ENCODE data around the gene C5orf15. TPM values are rescaled to one million over a fixed set of nuclear protein-coding genes. Genes with fewer than 3 reads are reported as not detected.

C5orf15 gene
- total and polyA plus RNA-seq, 9 of the 15 experiments (the other 6 are each of a cell fraction or from before 2014, with no cell fraction given) = 23.3 to 50.7 (median 35.5) TPM

DNA sequence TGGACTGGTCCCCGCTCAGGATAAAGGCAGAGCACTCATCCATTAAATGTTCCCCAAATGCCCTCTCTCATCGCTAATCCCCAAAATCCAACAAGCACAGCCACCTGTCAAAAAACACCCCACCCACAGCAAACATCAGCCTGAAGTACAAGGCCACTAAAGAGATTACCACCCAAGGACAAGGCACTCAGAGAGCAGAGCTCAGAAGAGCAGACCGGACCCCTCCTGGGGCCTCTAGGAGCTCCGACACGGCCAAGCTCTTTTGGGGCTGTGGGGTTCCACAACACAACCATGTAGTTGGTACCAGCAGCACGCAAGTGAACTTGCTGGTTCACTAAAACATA lies 26.5 kb upstream of the C5orf15 start:
- H4K20me1 ChIP-seq (replicated peaks; ENCODE audit: control insufficient read depth, insufficient read depth, low read length) = peaks cover 70% of the 10 kb centered on the region
- ChIA-PET CTCF (ENCODE audit: low intra/inter-chr PET ratio) (no interaction called here), POLR2A (interaction anchor here (1.1 kb wide), 1 partner anchor 10 kb away, joined by 5 read pairs; the partner anchor contains the start of gene VDAC1)
- intact Hi-C loops (cut with micrococcal nuclease) = no loop called here
- H3K79me2 ChIP-seq (ENCODE audit: control insufficient read depth, insufficient read depth, low read length) = peaks cover 97% of the 10 kb centered on the region
- peaks cover 63% of the 10 kb centered on the region for H3K36me3 ChIP-seq (ENCODE audit: control insufficient read depth, insufficient read depth, low read length)
- FAIRE-seq (no peak), DNase-seq (ENCODE audit: extremely low read depth in 1 of 4, low spot score in 3 of 4) (no peak), ATAC-seq (no peak; the same call in 2 of the 3 replicates)
- no peaks in the 10 kb centered on the region for H3K27me3 ChIP-seq (ENCODE audit: control insufficient read depth in 2 of 2, insufficient read depth in 2 of 2, low read length in 2 of 2)
- H3K9me3 ChIP-seq (replicated peaks; ENCODE audit: control insufficient read depth, insufficient read depth, low read depth, low read length) = no peaks in the 10 kb centered on the region
- whole genome bisulfite sequencing (ENCODE audit: insufficient coverage, low coverage, missing lambda C conversion rate) = 89% methylated on average over 6 of the region's 6 CpGs
- H3K27ac ChIP-seq (ENCODE audit: extremely low read depth, low read depth, low read length) = peak overlapping the region; percentile 42; the same call in 2 of the 3 replicates
- TF ChIP-seq ZNF174 (CRISPR knock-in tag; IDR thresholded peaks at IDR 0.05) = no peak
- TF ChIP-seq, protein P1, sequence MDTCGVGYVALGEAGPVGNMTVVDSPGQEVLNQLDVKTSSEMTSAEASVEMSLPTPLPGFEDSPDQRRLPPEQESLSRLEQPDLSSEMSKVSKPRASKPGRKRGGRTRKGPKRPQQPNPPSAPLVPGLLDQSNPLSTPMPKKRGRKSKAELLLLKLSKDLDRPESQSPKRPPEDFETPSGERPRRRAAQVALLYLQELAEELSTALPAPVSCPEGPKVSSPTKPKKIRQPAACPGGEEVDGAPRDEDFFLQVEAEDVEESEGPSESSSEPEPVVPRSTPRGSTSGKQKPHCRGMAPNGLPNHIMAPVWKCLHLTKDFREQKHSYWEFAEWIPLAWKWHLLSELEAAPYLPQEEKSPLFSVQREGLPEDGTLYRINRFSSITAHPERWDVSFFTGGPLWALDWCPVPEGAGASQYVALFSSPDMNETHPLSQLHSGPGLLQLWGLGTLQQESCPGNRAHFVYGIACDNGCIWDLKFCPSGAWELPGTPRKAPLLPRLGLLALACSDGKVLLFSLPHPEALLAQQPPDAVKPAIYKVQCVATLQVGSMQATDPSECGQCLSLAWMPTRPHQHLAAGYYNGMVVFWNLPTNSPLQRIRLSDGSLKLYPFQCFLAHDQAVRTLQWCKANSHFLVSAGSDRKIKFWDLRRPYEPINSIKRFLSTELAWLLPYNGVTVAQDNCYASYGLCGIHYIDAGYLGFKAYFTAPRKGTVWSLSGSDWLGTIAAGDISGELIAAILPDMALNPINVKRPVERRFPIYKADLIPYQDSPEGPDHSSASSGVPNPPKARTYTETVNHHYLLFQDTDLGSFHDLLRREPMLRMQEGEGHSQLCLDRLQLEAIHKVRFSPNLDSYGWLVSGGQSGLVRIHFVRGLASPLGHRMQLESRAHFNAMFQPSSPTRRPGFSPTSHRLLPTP (IDR thresholded peaks at IDR 0.05; ENCODE audit: borderline replicate concordance, extremely low read depth, insufficient read length) = no peak
- TF ChIP-seq EWSR1 (IDR thresholded peaks at IDR 0.05; ENCODE audit: borderline replicate concordance, low read depth, partially characterized antibody) = no peak
- TF ChIP-seq DACH1 (IDR thresholded peaks at IDR 0.05; ENCODE audit: partially characterized antibody) = no peak
- TF ChIP-seq ARID2 (IDR thresholded peaks at IDR 0.05) = no peak
- no peak for TF ChIP-seq ELF4 (CRISPR knock-in tag; IDR thresholded peaks at IDR 0.05)
- TF ChIP-seq, protein P2, sequence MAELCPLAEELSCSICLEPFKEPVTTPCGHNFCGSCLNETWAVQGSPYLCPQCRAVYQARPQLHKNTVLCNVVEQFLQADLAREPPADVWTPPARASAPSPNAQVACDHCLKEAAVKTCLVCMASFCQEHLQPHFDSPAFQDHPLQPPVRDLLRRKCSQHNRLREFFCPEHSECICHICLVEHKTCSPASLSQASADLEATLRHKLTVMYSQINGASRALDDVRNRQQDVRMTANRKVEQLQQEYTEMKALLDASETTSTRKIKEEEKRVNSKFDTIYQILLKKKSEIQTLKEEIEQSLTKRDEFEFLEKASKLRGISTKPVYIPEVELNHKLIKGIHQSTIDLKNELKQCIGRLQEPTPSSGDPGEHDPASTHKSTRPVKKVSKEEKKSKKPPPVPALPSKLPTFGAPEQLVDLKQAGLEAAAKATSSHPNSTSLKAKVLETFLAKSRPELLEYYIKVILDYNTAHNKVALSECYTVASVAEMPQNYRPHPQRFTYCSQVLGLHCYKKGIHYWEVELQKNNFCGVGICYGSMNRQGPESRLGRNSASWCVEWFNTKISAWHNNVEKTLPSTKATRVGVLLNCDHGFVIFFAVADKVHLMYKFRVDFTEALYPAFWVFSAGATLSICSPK (IDR thresholded peaks at IDR 0.05; ENCODE audit: borderline replicate concordance) = no peak
- no peak for TF ChIP-seq ZNF445 (CRISPR knock-in tag; IDR thresholded peaks at IDR 0.05; ENCODE audit: low read depth)
- H2AFZ ChIP-seq (ENCODE audit: low read depth, low read length) = no peak overlapping the region
- no peak overlapping the region for H3K4me3 ChIP-seq
- peak overlapping the region; percentile 44; the same call in 1 of the 2 replicates for H3K4me2 ChIP-seq (ENCODE audit: insufficient read depth, low read length)
- peaks cover 17% of the 10 kb centered on the region for H3K9me1 ChIP-seq (ENCODE audit: control insufficient read depth, insufficient read depth, low read length)
- in situ Hi-C loops (cut with MboI) = no loop called here
- peak overlapping the region in 1 of 2 experiments; percentile 39; a peak in 1 of 4 replicates for H3K9ac ChIP-seq (ENCODE audit: insufficient read depth in 1 of 2, low read depth in 2 of 2, low read length in 2 of 2)
- peaks cover 14 to 22% of the 10 kb centered on the region in 2 experiments for H3K4me1 ChIP-seq (replicated peaks in 1 of 2; ENCODE audit: control insufficient read depth in 2 of 2, insufficient read depth in 2 of 2, low read length in 2 of 2)
- no TSS peak for BruUV-seq (replicated peaks)

Measured in K562 (cell line).